H1 (cell line): ENCODE results near the gene LENG1. TPM values are rescaled to one million over a fixed set of nuclear protein-coding genes. Genes with fewer than 3 reads are reported as not detected.

Experiments used
- CTCF ChIA-PET: fragments of 300-600 bp; sonication (Branson Sonifier 250); formaldehyde crosslinking; loops from one replicate; lab custom pipeline; 2021; ENCODE audit not compliant: partially characterized antibody; lab: Charles Lee
- POLR2A ChIA-PET: fragments of 300-600 bp; sonication (Branson Sonifier 250); formaldehyde crosslinking; loops from one replicate; lab custom pipeline; 2021; ENCODE audit warnings: inconsistent platforms; ENCODE audit not compliant: partially characterized antibody; lab: Charles Lee
- DNase-seq, 2 experiments: peaks; one replicate each; pipeline versions ENCODE4 v3.0.0 to v3.0.0-alpha.2; 2010 to 2022; ENCODE audit warnings: low spot score in 2 of 2, low read depth in 1 of 2, mixed read lengths in 1 of 2
- FAIRE-seq: peaks from 2 replicates; lab custom pipeline; 2011; peaks lifted over from hg19 to GRCh38; lab: Jason Lieb, UNC
- H2AFZ ChIP-seq: 2 replicates; pipeline ENCODE4 v1.8.1; 2012; ENCODE audit warnings: low read length, inconsistent platforms
- H2AK5ac ChIP-seq: 2 replicates; pipeline ENCODE4 v1.6.1; 2013; ENCODE audit warnings: low read depth, low read length
- H2BK120ac ChIP-seq: replicated peaks from 2 replicates; pipeline ENCODE3; 2013; ENCODE audit warnings: low read depth, low read length, inconsistent platforms
- H2BK12ac ChIP-seq: 2 replicates; pipeline ENCODE4 v1.6.1; 2013; ENCODE audit warnings: low read depth, low read length
- H2BK15ac ChIP-seq: 2 replicates; pipeline ENCODE4 v1.6.1; 2013; ENCODE audit warnings: low read length
- H2BK20ac ChIP-seq: 2 replicates; pipeline ENCODE4 v1.6.1; 2013; ENCODE audit warnings: low read length
- H2BK5ac ChIP-seq: 2 replicates; pipeline ENCODE4 v1.6.1; 2013; ENCODE audit warnings: low read depth, low read length
- H3K14ac ChIP-seq: 2 replicates; pipeline ENCODE4 v1.6.1; 2013; ENCODE audit warnings: inconsistent platforms; ENCODE audit not compliant: insufficient read length
- H3K18ac ChIP-seq: 2 replicates; pipeline ENCODE4 v1.6.1; 2013; ENCODE audit warnings: low read length; ENCODE audit errors: extremely low read depth
- H3K23ac ChIP-seq: 2 replicates; pipeline ENCODE4 v1.6.1; 2013; ENCODE audit warnings: inconsistent platforms; ENCODE audit not compliant: insufficient read length
- H3K23me2 ChIP-seq: 2 replicates; pipeline ENCODE4 v1.6.1; 2013; ENCODE audit warnings: low read depth, low read length
- H3K27ac ChIP-seq: 2 replicates; pipeline ENCODE4 v1.6.1; 2011; ENCODE audit warnings: low read depth, low read length, inconsistent platforms
- H3K27me3 ChIP-seq, 4 experiments: replicated peaks in 1 of 4; 1 replicate in 1 of 4; 2 replicates in 3 of 4; pipeline versions ENCODE4 v1.6.1 to v1.8.1; 2011 to 2013; ENCODE audit warnings: low read length in 3 of 4, mild to moderate bottlenecking in 3 of 4, inconsistent platforms in 2 of 4, mixed read lengths in 2 of 4, moderate library complexity in 1 of 4; ENCODE audit not compliant: control insufficient read depth in 3 of 4, insufficient read depth in 3 of 4; ENCODE audit errors: extremely low read depth in 1 of 4
- H3K36me3 ChIP-seq, 4 experiments: 2 replicates each; pipeline versions ENCODE4 v1.6.1 to v1.8.1; 2011 to 2013; ENCODE audit warnings: mild to moderate bottlenecking in 4 of 4, low read length in 3 of 4, moderate library complexity in 2 of 4, control low read depth in 1 of 4, inconsistent platforms in 1 of 4; ENCODE audit not compliant: insufficient read depth in 4 of 4, control insufficient read depth in 2 of 4
- H3K4ac ChIP-seq: replicated peaks from 2 replicates; pipeline ENCODE3; 2013; ENCODE audit warnings: low read length, low read depth, mixed read lengths, inconsistent platforms; ENCODE audit not compliant: insufficient read length
- H3K4me1 ChIP-seq, 4 experiments: replicated peaks in 1 of 4; 1 replicate in 1 of 4; 2 replicates in 3 of 4; pipeline versions ENCODE4 v1.6.1 to v1.8.1; 2011 to 2013; ENCODE audit warnings: low read length in 3 of 4, inconsistent platforms in 2 of 4, mixed read lengths in 1 of 4; ENCODE audit not compliant: insufficient read depth in 4 of 4, control insufficient read depth in 3 of 4
- H3K4me2 ChIP-seq, 2 experiments: 2 replicates each; pipeline versions ENCODE4 v1.6.1 to v1.8.1; 2011 to 2013; ENCODE audit warnings: low read depth in 2 of 2, low read length in 2 of 2, control low read depth in 1 of 2, inconsistent platforms in 1 of 2, mild to moderate bottlenecking in 1 of 2; ENCODE audit not compliant: insufficient read depth in 1 of 2
- H3K4me3 ChIP-seq, 4 experiments: fragments of 200-600, 300-600 bp in 1 of 4; sonication (generic), shearing (Covaris generic), sonication (Bioruptor Twin) in 1 of 4; 2 replicates each; pipeline versions ENCODE4 v1.5.1 to v1.8.1; 2011 to 2016; ENCODE audit warnings: low read length in 4 of 4, low read depth in 3 of 4, control low read depth in 2 of 4, inconsistent platforms in 2 of 4, mild to moderate bottlenecking in 2 of 4, mixed read lengths in 1 of 4, moderate library complexity in 1 of 4; ENCODE audit not compliant: insufficient read depth in 2 of 4; ENCODE audit errors: extremely low read depth in 1 of 4
- H3K56ac ChIP-seq: replicated peaks from 2 replicates; pipeline ENCODE3; 2013; ENCODE audit warnings: low read depth, mild to moderate bottlenecking, mixed read lengths, low read length, inconsistent platforms; ENCODE audit not compliant: insufficient read length
- H3K79me1 ChIP-seq: 2 replicates; pipeline ENCODE4 v1.6.1; 2013; ENCODE audit warnings: low read depth, low read length, control low read depth
- H3K79me2 ChIP-seq, 2 experiments: 2 replicates each; pipeline versions ENCODE4 v1.6.1 to v1.8.1; 2012 to 2013; ENCODE audit warnings: low read length in 2 of 2, mild to moderate bottlenecking in 2 of 2, inconsistent platforms in 1 of 2; ENCODE audit not compliant: insufficient read depth in 2 of 2, control insufficient read depth in 1 of 2
- H3K9ac ChIP-seq, 4 experiments: replicated peaks in 1 of 4; 1 replicate in 1 of 4; 2 replicates in 3 of 4; pipeline versions ENCODE4 v1.6.1 to v1.8.1; 2011 to 2013; ENCODE audit warnings: low read depth in 3 of 4, low read length in 3 of 4, control low read depth in 2 of 4, mild to moderate bottlenecking in 2 of 4, moderate library complexity in 2 of 4, inconsistent platforms in 1 of 4; ENCODE audit errors: extremely low read depth in 1 of 4
- H3K9me3 ChIP-seq, 2 experiments: 2 replicates each; pipeline versions ENCODE4 v1.6.1 to v1.8.1; 2012 to 2013; ENCODE audit warnings: mild to moderate bottlenecking in 2 of 2, moderate library complexity in 2 of 2, control low read depth in 1 of 2, inconsistent platforms in 1 of 2, low read depth in 1 of 2, low read length in 1 of 2, mixed read lengths in 1 of 2; ENCODE audit not compliant: insufficient read depth in 2 of 2
- H4K20me1 ChIP-seq, 2 experiments: replicated peaks in 1 of 2; 2 replicates each; pipeline versions ENCODE3 to v1.8.1; 2011 to 2013; ENCODE audit warnings: inconsistent platforms in 2 of 2, low read length in 2 of 2, mild to moderate bottlenecking in 1 of 2; ENCODE audit not compliant: insufficient read depth in 2 of 2, control insufficient read depth in 1 of 2
- H4K5ac ChIP-seq: 2 replicates; pipeline ENCODE4 v1.6.1; 2013; ENCODE audit warnings: low read length, low read depth, mixed read lengths, inconsistent platforms; ENCODE audit not compliant: insufficient read length
- H4K8ac ChIP-seq: 2 replicates; pipeline ENCODE4 v1.8.0; 2013; ENCODE audit warnings: mild to moderate bottlenecking, moderate library complexity, low read length, inconsistent platforms; ENCODE audit not compliant: insufficient read depth; ENCODE audit errors: extremely low read depth
- H4K91ac ChIP-seq: replicated peaks from 2 replicates; pipeline ENCODE3; 2013; ENCODE audit warnings: low read length, mixed read lengths, inconsistent platforms; ENCODE audit not compliant: insufficient read length
- BACH1 ChIP-seq: IDR thresholded peaks from 2 replicates; pipeline ENCODE4 v1.6.1; 2012; ENCODE audit warnings: low read length, improper control_type of control experiment
- EP300 ChIP-seq, 2 experiments: IDR thresholded peaks; 1 replicate in 1 of 2; 2 replicates in 1 of 2; pipeline ENCODE4 v1.6.1; 2011 to 2012; ENCODE audit warnings: low read depth in 2 of 2, low read length in 2 of 2, mild to moderate bottlenecking in 2 of 2, borderline replicate concordance in 1 of 2, inconsistent platforms in 1 of 2, moderate library complexity in 1 of 2
- FOSL1 ChIP-seq: IDR thresholded peaks from 2 replicates; pipeline ENCODE4 v1.6.1; 2011; ENCODE audit warnings: mild to moderate bottlenecking, low read depth, low read length, moderate library complexity; ENCODE audit not compliant: insufficient read depth
- PHF8 ChIP-seq: fragments of 200-600 bp; sonication (generic); conservative IDR thresholded peaks from 2 replicates; pipeline ENCODE4 v1.7.1; 2012; ENCODE audit warnings: low read depth, mild to moderate bottlenecking, inconsistent platforms, low read length, moderate library complexity
- RFX5 ChIP-seq: IDR thresholded peaks from 2 replicates; pipeline ENCODE4 v1.6.1; 2011; ENCODE audit warnings: low read depth, low read length, improper control_type of control experiment, borderline replicate concordance
- SIN3A ChIP-seq, 2 experiments: IDR thresholded peaks in 1 of 2; conservative IDR thresholded peaks in 1 of 2; 2 replicates each; pipeline ENCODE4 v1.6.1; 2011 to 2012; ENCODE audit warnings: low read length in 2 of 2, improper control_type of control experiment in 1 of 2, low read depth in 1 of 2, mild to moderate bottlenecking in 1 of 2
- SP4 ChIP-seq: IDR thresholded peaks from 2 replicates; pipeline ENCODE4 v1.6.1; 2012; ENCODE audit warnings: low read length, inconsistent platforms
- TAF7 ChIP-seq: optimal IDR thresholded peaks from 2 replicates; pipeline ENCODE3; 2011; ENCODE audit warnings: low read depth, mild to moderate bottlenecking, inconsistent platforms, low read length, moderate library complexity, borderline replicate concordance
- TEAD4 ChIP-seq: IDR thresholded peaks from 2 replicates; pipeline ENCODE4 v1.6.1; 2012; ENCODE audit warnings: low read depth, low read length, inconsistent platforms, mixed read lengths
- WGBS, 2 experiments: shearing (Covaris generic) in 1 of 2; methylation state at CpG; one replicate each; pipeline versions ENCODE4 v1.1.6 to v1.1.7; 2013 to 2015; ENCODE audit warnings: low lambda C conversion rate in 2 of 2, mixed read lengths in 2 of 2, inconsistent platforms in 1 of 2, low coverage in 1 of 2, missing lambda C conversion rate in 1 of 2; ENCODE audit not compliant: insufficient replicate concordance in 2 of 2, insufficient coverage in 1 of 2, insufficient read length in 1 of 2; ENCODE audit errors: extremely low coverage in 1 of 2, missing lambda C conversion rate in 1 of 2; 5-methylcytosine and 5-hydroxymethylcytosine counted together
- polyA plus RNA-seq, 7 experiments: library from polyadenylated mRNA; depleted of rRNA in 3 of 7; stranded (reverse) in 5 of 7; unstranded in 2 of 7; fragments of >200 nt in 5 of 7; fragments of 200-250 nt in 2 of 7; gene quantifications; 1 replicate in 5 of 7; 2 replicates in 1 of 7; 4 replicates in 1 of 7; pipeline versions ENCODE4 v1.2.1 to v1.2.3, GENCODE V29; 2011 to 2013; ENCODE audit warnings: missing spikeins in 2 of 7, mixed read lengths in 2 of 7
- total RNA-seq: library from RNA; stranded (reverse); fragmentation: NEBNext Ultra II Directional; extraction: Animal tissue kit (Norgen Biotek cat#: 25700); gene quantifications from 2 replicates; pipeline ENCODE4 v1.2.1, GENCODE V29; 2021
- TF ChIP-seq, protein P1 (sequence below): IDR thresholded peaks from 2 replicates; pipeline ENCODE4 v1.6.1; 2011; ENCODE audit warnings: low read depth, mild to moderate bottlenecking, low read length; ENCODE audit not compliant: insufficient read depth
- TF ChIP-seq, protein P2 (sequence below): IDR thresholded peaks from 2 replicates; pipeline ENCODE4 v1.6.1; 2012; ENCODE audit warnings: inconsistent platforms

Gene LENG1
- total and polyA plus RNA-seq, 2 of the 8 experiments (the other 6 are each of a cell fraction or from before 2014, with no cell fraction given) = 1.2 to 4.4 TPM

DNA sequence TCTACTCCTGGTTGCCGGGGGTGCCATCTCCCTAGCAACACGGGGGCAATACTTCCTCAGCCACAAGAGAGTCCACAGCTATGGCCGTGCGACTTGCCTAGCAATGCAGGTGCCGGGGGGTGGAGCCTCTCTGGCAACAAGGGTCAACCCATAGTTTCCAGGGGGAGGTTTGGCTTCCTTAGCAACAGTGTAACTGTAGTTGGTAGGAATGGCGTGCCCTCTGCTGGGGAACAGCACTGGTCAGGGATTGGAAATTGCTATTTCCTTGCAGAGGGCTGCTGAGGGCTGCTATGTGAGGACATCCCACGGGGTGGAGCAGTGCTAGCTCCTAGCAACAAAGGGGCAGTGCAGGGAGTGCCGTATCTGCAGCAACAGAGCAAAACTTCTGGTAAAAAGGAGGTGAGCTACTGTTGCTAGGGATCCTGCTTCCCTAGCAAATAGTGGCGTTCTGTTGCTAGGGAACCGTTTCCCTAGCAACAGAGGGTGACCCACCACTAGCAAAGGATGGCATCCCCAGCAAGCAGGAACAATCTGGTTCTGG, 20.5 kb upstream of the LENG1 start:
- Histone ChIP-seq H2BK12ac (no peak overlapping the region), H3K9ac (no peak overlapping the region; a peak in 2 of 7 replicates), H3K4me3 (no peak overlapping the region), H3K23me2 (no peaks in the 10 kb centered on the region; the same call in 1 of the 2 replicates), H3K27me3 (no peaks in the 10 kb centered on the region), H2BK120ac (no peak overlapping the region), H2BK20ac (no peak overlapping the region), H3K9me3 (no peaks in the 10 kb centered on the region), H4K91ac (no peak overlapping the region), H4K5ac (no peak overlapping the region), H4K20me1 (peaks cover 10 to 13% of the 10 kb centered on the region in 2 experiments), H3K23ac (no peak overlapping the region), H3K18ac (no peak overlapping the region), H3K36me3 (peaks cover 6 to 11% (median 7%) of the 10 kb centered on the region in 4 experiments; a peak in 6 of 8 replicates), H3K27ac (peak overlapping the region; percentile 35; the same call in 1 of the 2 replicates), H2AK5ac (no peak overlapping the region), H3K4me2 (no peak overlapping the region), H2BK15ac (no peak overlapping the region), H2AFZ (no peak overlapping the region), H3K79me2 (no peaks in the 10 kb centered on the region), H3K4me1 (peaks cover 0 to 7% (median 3%) of the 10 kb centered on the region in 4 experiments; a peak in 5 of 7 replicates), H4K8ac (no peak overlapping the region), H3K56ac (no peak overlapping the region), H3K4ac (no peak overlapping the region), H3K14ac (no peak overlapping the region), H3K79me1 (no peaks in the 10 kb centered on the region), H2BK5ac (no peak overlapping the region; the same call in 1 of the 2 replicates)
- DNase-seq (peak; percentile 87 to 92), FAIRE-seq (peak; percentile 97)
- ChIA-PET CTCF (interaction anchor here (0.8 to 1.9 kb wide), 14 partner anchors 9 to 269 kb away, joined by 3 to 7 read pairs (median 4); partner anchors contain the start of genes CNOT3, LENG1, LENG8 and MBOAT7), POLR2A (interaction anchor here (0.6 to 28.7 kb wide), 7 partner anchors 9 to 43 kb away, joined by 3 to 909 read pairs (median 4); partner anchors contain the start of genes CNOT3, MBOAT7, RPS9 and TSEN34)
- WGBS, 2 experiments = 44% methylated on average over 10 of the region's 10 CpGs; no CpG with 5 or more reads in 1 of the 2 experiments
- TF ChIP-seq RFX5 (no peak; the same call in 1 of the 2 replicates), SP4 (peak; percentile 37; the same call in 1 of the 2 replicates), TAF7 (no peak), BACH1 (no peak), SIN3A (conservative IDR thresholded peaks at IDR 0.05 in 1 of 2, IDR thresholded peaks at IDR 0.05 in 1 of 2; ENCODE audit: low read depth in 1 of 2, low read length in 2 of 2) (peak; percentile 74 to 98; a peak in 3 of 4 replicates), TEAD4 (no peak), EP300 (IDR thresholded peaks at IDR 0.05; ENCODE audit: borderline replicate concordance in 1 of 2, low read depth in 2 of 2, low read length in 2 of 2) (peak in 1 of 2 experiments; percentile 15; a peak in 1 of 3 replicates), PHF8 (no peak), FOSL1 (no peak)
- TF ChIP-seq, protein P1, sequence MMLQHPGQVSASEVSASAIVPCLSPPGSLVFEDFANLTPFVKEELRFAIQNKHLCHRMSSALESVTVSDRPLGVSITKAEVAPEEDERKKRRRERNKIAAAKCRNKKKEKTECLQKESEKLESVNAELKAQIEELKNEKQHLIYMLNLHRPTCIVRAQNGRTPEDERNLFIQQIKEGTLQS = no peak
- TF ChIP-seq, protein P2, sequence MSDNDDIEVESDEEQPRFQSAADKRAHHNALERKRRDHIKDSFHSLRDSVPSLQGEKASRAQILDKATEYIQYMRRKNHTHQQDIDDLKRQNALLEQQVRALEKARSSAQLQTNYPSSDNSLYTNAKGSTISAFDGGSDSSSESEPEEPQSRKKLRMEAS = peak; percentile 58
